Cardiac muscle cell (in vitro differentiated cells and primary cell): ENCODE data around the gene GALNT2. TPM values are rescaled to one million over a fixed set of nuclear protein-coding genes. Genes with fewer than 3 reads are reported as not detected.

Source experiments
- DNase-seq, 2 donors: peaks; one replicate each; pipeline versions ENCODE4 v3.0.0 to v3.0.0-alpha.2; 2010 to 2017; ENCODE audit warnings: low read depth in 1 of 2, low spot score in 1 of 2
- H3K27ac ChIP-seq: fragments of 200-600 bp; sonication (generic); 2 replicates; pipeline ENCODE4 v1.5.1; 2016
- H3K27me3 ChIP-seq: fragments of 200-600 bp; sonication (generic); 2 replicates; pipeline ENCODE4 v1.6.0; 2016; ENCODE audit warnings: control low read depth
- H3K36me3 ChIP-seq: fragments of 200-600 bp; sonication (generic); 2 replicates; pipeline ENCODE4 v1.5.1; 2016; ENCODE audit warnings: control low read depth
- H3K4me1 ChIP-seq: fragments of 200-600 bp; sonication (generic); 2 replicates; pipeline ENCODE4 v1.8.1; 2017; ENCODE audit warnings: low read depth, mild to moderate bottlenecking, mixed run types
- H3K4me3 ChIP-seq: fragments of 200-600 bp; sonication (generic); 2 replicates; pipeline ENCODE4 v1.5.1; 2016; ENCODE audit warnings: mild to moderate bottlenecking
- H3K9me3 ChIP-seq: fragments of 200-600 bp; sonication (generic); 2 replicates; pipeline ENCODE4 v1.5.1; 2017; ENCODE audit warnings: low read depth, mild to moderate bottlenecking, control low read depth
- CTCF ChIP-seq: IDR thresholded peaks from 2 replicates; pipeline ENCODE4 v1.5.1; 2012; ENCODE audit warnings: low read depth, mild to moderate bottlenecking, low read length
- polyA plus RNA-seq: library from polyadenylated mRNA; unstranded; fragments of >200 nt; fragmentation: Nextera tagmentation; extraction: Ambion mirVana; gene quantifications from 2 replicates; pipeline ENCODE4 v1.2.1, GENCODE V29; 2016
- total RNA-seq: library from RNA; depleted of rRNA; stranded (reverse); fragments of >200 nt; gene quantifications from 2 replicates; pipeline ENCODE4 v1.2.3, GENCODE V29; 2016

The GALNT2 gene
- total and polyA plus RNA-seq, 2 experiments from 2014 or later, result 71.4 to 92.1 TPM

- Histone ChIP-seq H3K27ac (no peak overlapping the region), H3K27me3 (no peaks in the 10 kb centered on the region), H3K9me3 (no peaks in the 10 kb centered on the region), H3K4me3 (no peak overlapping the region), H3K36me3 (no peaks in the 10 kb centered on the region), H3K4me1 (no peaks in the 10 kb centered on the region)
- DNase-seq, result no peak
- no peak for TF ChIP-seq CTCF
Observed at GRCh38 chr1:230094746-230095145, 27.7 kb downstream of the GALNT2 start.

GRCh38 chr1:230095938-230096337 is 28.9 kb downstream of the GALNT2 start:
- H3K36me3 ChIP-seq, result no peaks in the 10 kb centered on the region
- H3K27ac ChIP-seq, result no peak overlapping the region
- no peaks in the 10 kb centered on the region for H3K4me1 ChIP-seq
- H3K9me3 ChIP-seq, result no peaks in the 10 kb centered on the region
- H3K27me3 ChIP-seq, result no peaks in the 10 kb centered on the region
- TF ChIP-seq CTCF, result no peak
- no peak for DNase-seq
- no peak overlapping the region for H3K4me3 ChIP-seq

GRCh38 chr1:230097370-230097769 is 30.3 kb downstream of the GALNT2 start:
- Histone ChIP-seq H3K27me3 (no peaks in the 10 kb centered on the region), H3K27ac (no peak overlapping the region), H3K4me1 (peaks cover 13% of the 10 kb centered on the region), H3K9me3 (no peaks in the 10 kb centered on the region), H3K4me3 (no peak overlapping the region), H3K36me3 (no peaks in the 10 kb centered on the region)
- DNase-seq, result no peak
- TF ChIP-seq CTCF, result no peak

GRCh38 chr1:230098723-230099122 is 31.7 kb downstream of the GALNT2 start:
- H3K27ac ChIP-seq, result no peak overlapping the region
- H3K4me3 ChIP-seq, result no peak overlapping the region
- no peaks in the 10 kb centered on the region for H3K27me3 ChIP-seq
- no peaks in the 10 kb centered on the region for H3K9me3 ChIP-seq
- no peaks in the 10 kb centered on the region for H3K36me3 ChIP-seq
- peaks cover 16% of the 10 kb centered on the region for H3K4me1 ChIP-seq
- DNase-seq, result no peak
- no peak for TF ChIP-seq CTCF

GRCh38 chr1:230099465-230099864 is 32.4 kb downstream of the GALNT2 start:
- no peak for DNase-seq
- Histone ChIP-seq H3K27me3 (no peaks in the 10 kb centered on the region), H3K9me3 (no peaks in the 10 kb centered on the region), H3K4me1 (peaks cover 19% of the 10 kb centered on the region), H3K36me3 (no peaks in the 10 kb centered on the region), H3K27ac (no peak overlapping the region), H3K4me3 (no peak overlapping the region)
- no peak for TF ChIP-seq CTCF

GRCh38 chr1:230100932-230101331 is 33.9 kb downstream of the GALNT2 start:
- peaks cover 28% of the 10 kb centered on the region for H3K4me1 ChIP-seq
- H3K9me3 ChIP-seq, result no peaks in the 10 kb centered on the region
- H3K27me3 ChIP-seq, result no peaks in the 10 kb centered on the region
- TF ChIP-seq CTCF, result no peak
- H3K4me3 ChIP-seq, result no peak overlapping the region
- no peaks in the 10 kb centered on the region for H3K36me3 ChIP-seq
- no peak overlapping the region for H3K27ac ChIP-seq
- no peak for DNase-seq
